Mucosa of descending colon (tissue), 3 donors: Measurements from ENCODE around the gene TPRX1. TPM values are rescaled to one million over a fixed set of nuclear protein-coding genes. Genes with fewer than 3 reads are reported as not detected.
"Not testable (repeated sequence)": the region's sequence is repeated elsewhere in the genome, so short reads cannot be mapped to it uniquely, and the experiment has no call there.

ENCODE experiments used
- ATAC-seq: fragments of 200-7000 bp; cut with Tn5 transposase; one replicate; pipeline ENCODE4 v1.9.1; 2020; ENCODE audit warnings: mild to moderate bottlenecking, moderate library complexity
- DNase-seq, 3 donors: peaks; one replicate each; pipeline ENCODE4 v3.0.0-alpha.2; 2020
- H3K36me3 ChIP-seq: fragments of 200-600 bp; one replicate; pipeline ENCODE4 v1.8.0; 2021; ENCODE audit warnings: low read depth, mild to moderate bottlenecking
- H3K4me1 ChIP-seq: fragments of 200-600 bp; one replicate; pipeline ENCODE4 v1.8.0; 2021; ENCODE audit warnings: low read depth, mild to moderate bottlenecking
- H3K4me3 ChIP-seq: fragments of 200-600 bp; one replicate; pipeline ENCODE4 v1.8.0; 2021; ENCODE audit warnings: mild to moderate bottlenecking
- H3K9me3 ChIP-seq: fragments of 200-600 bp; one replicate; pipeline ENCODE4 v1.8.0; 2021; ENCODE audit warnings: mild to moderate bottlenecking
- intact Hi-C, 2 donors: fragments of 100-400 bp; cut with DNase I in 1 of 2; cut with micrococcal nuclease in 1 of 2; formaldehyde crosslinking; loops; one replicate each; pipeline versions ENCODE4 v1.11.0 to v1.11.1; 2022; cut with DNase I, micrococcal nuclease
- total RNA-seq, 3 donors: library from RNA; stranded (reverse); fragmentation: NEBNext Ultra II Directional in 2 of 3; extraction: Animal tissue kit (Norgen Biotek cat#: 25700) in 2 of 3; gene quantifications; one replicate each; pipeline versions ENCODE4 v1.2.1 to v1.2.4, GENCODE V29; 2021 to 2023
- TF ChIP-seq, protein P1 (sequence below): fragments of 200-600 bp; IDR thresholded peaks from one replicate; pipeline ENCODE4 v1.8.0; 2022; ENCODE audit warnings: antibody characterized with exemption, mild to moderate bottlenecking
- donor health status: DM: no; HTN: no; CAD: no; lungs with moderate emphysema.
- donor health status: DM: no; HTN: no; CAD: no.
- donor health status: DM: no; HTN: yes; CAD: no.

TPRX1 gene
- total RNA-seq, 3 donors from 2014 or later = not detected

DNA sequence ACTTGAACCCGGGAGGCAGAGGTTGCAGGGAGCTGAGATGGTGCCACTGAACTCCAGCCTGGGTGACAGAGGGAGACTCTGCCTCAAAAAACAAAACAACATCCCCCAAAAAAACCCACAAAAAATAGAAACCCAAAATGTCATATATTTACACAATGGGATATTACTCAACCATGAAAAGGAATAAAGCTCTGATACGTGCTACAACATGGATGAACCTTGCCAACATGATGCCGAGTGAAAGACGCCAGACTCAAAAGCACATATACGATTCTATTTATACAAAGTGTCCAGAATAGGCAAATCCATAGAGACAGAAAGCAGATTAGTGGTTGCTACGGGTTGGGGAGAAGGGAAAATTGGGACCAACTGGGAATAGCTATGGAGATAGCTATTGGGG is 2.1 kb upstream of the TPRX1 start:
- no peaks in the 10 kb centered on the region for H3K9me3 ChIP-seq
- H3K4me3 ChIP-seq = no peak overlapping the region
- H3K36me3 ChIP-seq = no peaks in the 10 kb centered on the region
- intact Hi-C loops = no loop called here
- H3K4me1 ChIP-seq = no peaks in the 10 kb centered on the region
- DNase-seq (no peak), ATAC-seq (no peak)
- TF ChIP-seq, protein P1, sequence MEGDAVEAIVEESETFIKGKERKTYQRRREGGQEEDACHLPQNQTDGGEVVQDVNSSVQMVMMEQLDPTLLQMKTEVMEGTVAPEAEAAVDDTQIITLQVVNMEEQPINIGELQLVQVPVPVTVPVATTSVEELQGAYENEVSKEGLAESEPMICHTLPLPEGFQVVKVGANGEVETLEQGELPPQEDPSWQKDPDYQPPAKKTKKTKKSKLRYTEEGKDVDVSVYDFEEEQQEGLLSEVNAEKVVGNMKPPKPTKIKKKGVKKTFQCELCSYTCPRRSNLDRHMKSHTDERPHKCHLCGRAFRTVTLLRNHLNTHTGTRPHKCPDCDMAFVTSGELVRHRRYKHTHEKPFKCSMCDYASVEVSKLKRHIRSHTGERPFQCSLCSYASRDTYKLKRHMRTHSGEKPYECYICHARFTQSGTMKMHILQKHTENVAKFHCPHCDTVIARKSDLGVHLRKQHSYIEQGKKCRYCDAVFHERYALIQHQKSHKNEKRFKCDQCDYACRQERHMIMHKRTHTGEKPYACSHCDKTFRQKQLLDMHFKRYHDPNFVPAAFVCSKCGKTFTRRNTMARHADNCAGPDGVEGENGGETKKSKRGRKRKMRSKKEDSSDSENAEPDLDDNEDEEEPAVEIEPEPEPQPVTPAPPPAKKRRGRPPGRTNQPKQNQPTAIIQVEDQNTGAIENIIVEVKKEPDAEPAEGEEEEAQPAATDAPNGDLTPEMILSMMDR = no peak

DNA sequence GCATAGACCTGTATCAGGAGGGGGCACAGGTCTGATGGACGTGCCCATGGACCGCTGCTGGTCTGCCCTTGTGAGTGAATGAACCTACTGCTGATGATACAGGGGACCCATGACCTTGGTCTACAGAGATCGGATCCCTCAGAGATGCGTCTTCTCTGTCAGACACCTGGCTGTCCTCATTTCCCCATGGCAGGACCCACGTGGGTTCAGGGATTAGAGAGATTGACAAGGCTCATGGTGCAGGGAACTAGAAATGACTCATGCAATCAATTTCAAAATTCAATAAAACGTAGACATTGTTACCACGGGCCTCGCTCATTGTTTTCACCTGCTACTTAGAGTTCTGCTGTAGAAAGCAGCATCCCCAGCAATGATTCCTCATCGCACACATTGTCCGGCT is 962 bp upstream of the TPRX1 start:
- ATAC-seq (no peak), DNase-seq (no peak)
- TF ChIP-seq, protein P1 = no peak
- no peaks in the 10 kb centered on the region for H3K9me3 ChIP-seq
- no peaks in the 10 kb centered on the region for H3K4me1 ChIP-seq
- intact Hi-C loops = no loop called here
- H3K36me3 ChIP-seq = no peaks in the 10 kb centered on the region
- H3K4me3 ChIP-seq = no peak overlapping the region

DNA sequence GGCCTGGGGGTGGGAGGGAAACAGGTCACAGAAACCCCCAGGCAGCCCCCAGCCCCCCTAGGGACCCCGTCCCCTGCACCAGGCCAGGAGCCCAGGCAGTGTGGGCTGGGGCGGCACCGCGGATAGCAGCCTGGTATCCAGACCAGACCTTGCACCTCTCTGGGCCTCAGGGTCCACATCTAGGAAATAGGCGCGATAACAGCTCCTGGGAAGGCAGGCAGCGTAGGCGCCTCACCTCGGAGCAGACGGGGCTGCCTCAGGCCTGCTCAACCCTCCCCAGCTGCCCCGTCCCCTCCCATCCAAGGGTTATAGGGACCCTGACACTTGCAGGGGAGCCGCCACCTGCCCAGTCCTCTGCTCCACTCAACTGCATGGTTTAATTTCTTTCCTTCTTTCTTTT is 680 bp downstream of the TPRX1 start:
- H3K4me1 ChIP-seq, ATAC-seq, intact Hi-C loops, H3K9me3 ChIP-seq, DNase-seq, H3K4me3 ChIP-seq, H3K36me3 ChIP-seq: not testable (repeated sequence)

DNA sequence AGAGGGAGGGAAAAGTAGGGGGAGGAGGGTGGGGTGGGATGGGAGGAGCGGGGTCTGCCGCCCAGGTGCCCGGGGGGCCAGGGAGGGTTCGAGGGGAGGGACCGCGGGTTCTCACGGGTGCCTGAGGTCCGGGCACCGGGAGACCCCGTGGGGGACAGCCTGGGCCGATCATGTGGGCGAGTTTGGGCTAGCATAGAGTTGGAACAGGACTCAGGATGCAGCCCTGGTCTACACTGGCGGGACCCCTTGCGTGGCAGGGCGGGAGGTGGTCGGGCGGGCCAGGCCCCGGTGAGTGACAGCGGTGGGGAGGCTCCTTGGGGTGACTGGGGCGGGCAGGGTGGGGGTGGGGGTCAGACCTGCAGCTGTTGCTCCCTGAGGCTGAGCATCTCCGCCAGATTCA is 1.2 kb downstream of the TPRX1 start:
- H3K36me3 ChIP-seq, ATAC-seq, H3K4me3 ChIP-seq, H3K9me3 ChIP-seq, H3K4me1 ChIP-seq, intact Hi-C loops, DNase-seq: not testable (repeated sequence)

DNA sequence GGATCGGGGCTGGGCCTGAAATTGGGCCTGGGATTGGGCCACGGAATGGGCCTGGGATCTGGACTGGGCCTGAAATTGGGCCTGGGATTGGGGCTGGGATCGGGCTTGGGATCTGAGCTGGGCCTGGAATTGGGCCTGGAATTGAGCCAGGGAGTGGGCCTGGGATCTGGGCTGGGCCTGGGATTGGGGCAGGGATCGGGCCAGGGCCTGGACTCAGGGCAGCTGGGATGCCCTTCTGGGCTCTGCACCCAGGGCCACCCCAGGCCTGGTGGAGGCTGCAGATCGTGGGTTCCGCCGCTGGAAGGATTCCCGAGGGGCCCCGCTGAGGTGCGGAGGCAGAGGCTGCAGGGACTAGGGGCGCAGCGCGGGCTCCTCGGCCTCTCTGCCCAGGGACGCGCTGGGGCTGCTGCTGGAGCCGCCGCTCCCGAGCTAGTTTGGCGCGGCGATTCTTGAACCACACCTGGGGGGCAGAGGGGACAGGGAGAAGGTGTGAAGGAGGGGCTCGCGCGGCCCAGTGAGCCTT is 1.8 kb downstream of the TPRX1 start:
- no peaks in the 10 kb centered on the region for H3K36me3 ChIP-seq
- no peak for ATAC-seq

DNA sequence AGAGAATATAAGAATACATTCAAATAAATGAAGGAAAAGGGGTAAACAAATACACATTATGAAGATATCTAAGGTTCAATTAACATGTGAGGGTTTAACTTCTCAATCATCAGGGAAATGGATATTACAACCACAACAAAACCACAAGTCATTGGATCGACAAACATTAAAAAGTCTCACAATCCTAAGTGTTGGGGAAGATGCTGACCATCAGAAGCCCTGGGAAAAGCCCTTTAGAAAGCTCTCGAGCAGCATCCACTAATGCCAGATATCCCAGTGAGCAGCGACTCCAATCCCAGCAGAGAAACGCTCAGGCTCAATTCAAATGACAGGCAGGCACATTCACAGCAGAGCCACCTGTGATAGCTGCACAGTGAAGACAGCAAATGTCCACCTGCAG is 3.1 kb downstream of the TPRX1 start:
- ATAC-seq (no peak), DNase-seq (no peak)
- no peak overlapping the region for H3K4me3 ChIP-seq
- TF ChIP-seq, protein P1 = no peak
- H3K9me3 ChIP-seq = no peaks in the 10 kb centered on the region
- no peaks in the 10 kb centered on the region for H3K36me3 ChIP-seq
- H3K4me1 ChIP-seq = no peaks in the 10 kb centered on the region
- intact Hi-C loops = no loop called here

More for the DNA sequence above, 1.8 kb downstream of the TPRX1 start:
- intact Hi-C loops = no loop called here
- H3K4me3 ChIP-seq = no peak overlapping the region
- no peaks in the 10 kb centered on the region for H3K9me3 ChIP-seq
- TF ChIP-seq, protein P1 = no peak
- no peak for DNase-seq
- no peaks in the 10 kb centered on the region for H3K4me1 ChIP-seq

DNA sequence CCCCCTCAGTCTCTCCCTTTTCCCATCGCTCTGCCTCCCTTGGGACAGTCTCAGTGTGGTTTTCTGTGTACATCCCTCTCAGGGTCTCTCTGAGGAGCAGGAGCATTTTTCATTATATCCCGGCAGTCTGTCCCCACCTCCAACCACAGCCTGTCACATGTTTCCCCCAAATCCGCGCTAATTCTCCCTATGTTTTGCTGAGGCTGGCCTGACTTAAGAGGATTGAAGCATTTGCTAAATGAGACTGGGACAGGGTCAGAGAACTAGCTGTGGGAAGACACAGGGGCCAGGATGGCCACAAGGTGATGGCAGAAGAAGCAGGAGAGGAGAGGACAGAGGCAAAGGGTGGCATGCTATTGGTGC is 5.5 kb downstream of the TPRX1 start:
- no peaks in the 10 kb centered on the region for H3K4me1 ChIP-seq
- ATAC-seq (no peak), DNase-seq (no peak)
- TF ChIP-seq, protein P1 = no peak
- H3K9me3 ChIP-seq = no peaks in the 10 kb centered on the region
- H3K4me3 ChIP-seq = no peak overlapping the region
- H3K36me3 ChIP-seq = no peaks in the 10 kb centered on the region
- intact Hi-C loops = no loop called here
